Peyer's patch (tissue), 4 donors: Measurements from ENCODE around the gene PLEKHB2. TPM values are rescaled to one million over a fixed set of nuclear protein-coding genes. Genes with fewer than 3 reads are reported as not detected.
A peak's percentile ranks its signal among the peaks of the same experiment; 100 is the strongest.

ENCODE experiments used
- DNase-seq, 3 donors: peaks; one replicate each; pipeline ENCODE4 v3.0.0-alpha.2; 2017 to 2019
- H3K27ac ChIP-seq, 4 donors: fragments of 200-600 bp; sonication (generic); one replicate each; pipeline ENCODE4 v1.5.1; 2016 to 2019
- H3K27me3 ChIP-seq, 2 donors: fragments of 200-600 bp; sonication (generic); one replicate each; pipeline ENCODE4 v1.5.1; 2019
- H3K36me3 ChIP-seq, 3 donors: fragments of 200-600 bp; sonication (generic); one replicate each; pipeline ENCODE4 v1.5.1; 2016 to 2019
- H3K4me1 ChIP-seq, 4 donors: fragments of 200-600 bp; sonication (generic); one replicate each; pipeline ENCODE4 v1.5.1; 2016 to 2019
- H3K4me3 ChIP-seq, 4 donors: fragments of 200-600 bp; sonication (generic); 1 replicate in 3 of 4; 2 replicates in 1 of 4; pipeline ENCODE4 v1.5.1; 2016 to 2019; ENCODE audit warnings: mild to moderate bottlenecking in 1 of 4
- H3K9me3 ChIP-seq, 4 donors: fragments of 200-600 bp; sonication (generic); one replicate each; pipeline ENCODE4 v1.5.1; 2016 to 2019; ENCODE audit warnings: mild to moderate bottlenecking in 1 of 4
- CTCF ChIP-seq, 6 experiments: fragments of 450-650 bp in 4 of 6; fragments of 200-600 bp in 2 of 6; sonication (generic) in 1 of 6; IDR thresholded peaks; one replicate each; pipeline ENCODE4 v1.5.1; 2017 to 2019; ENCODE audit warnings: antibody characterized with exemption in 6 of 6, mild to moderate bottlenecking in 3 of 6, moderate library complexity in 1 of 6
- POLR2A ChIP-seq, 2 donors: fragments of 450-650 bp; IDR thresholded peaks; one replicate each; pipeline ENCODE4 v1.5.1; 2017; ENCODE audit warnings: antibody characterized with exemption in 2 of 2, mild to moderate bottlenecking in 2 of 2, moderate library complexity in 2 of 2
- total RNA-seq, 4 donors: library from RNA; depleted of rRNA; stranded (reverse); fragments of >200 nt; gene quantifications; one replicate each; pipeline ENCODE4 v1.1.0, GENCODE V29; 2016

PLEKHB2 gene
- total RNA-seq, 4 donors from 2014 or later, result 35.5 to 150 (median 120) TPM

GRCh38 chr2:131093006-131093695, 12.0 kb upstream of the PLEKHB2 start, which contains the start of gene FAM168B:
TSS of gene FAM168B (minus strand) at chr2:131093460. CDS start at chr2:131082646, 10,814 bp downstream.
- peak; percentile 82 to 94 (median 94) for DNase-seq
- H3K4me1 ChIP-seq, result peaks cover 0 to 17% (median 0%) of the 10 kb centered on the region in 4 donors
- H3K9me3 ChIP-seq, result no peaks in the 10 kb centered on the region
- H3K27ac ChIP-seq, result peak within 1 kb of the TSS; percentile 96 to 100 (median 98)
- H3K27me3 ChIP-seq, result no peaks in the 10 kb centered on the region
- peak within 1 kb of the TSS; percentile 56 to 98 (median 87) for H3K4me3 ChIP-seq
- H3K36me3 ChIP-seq, result peaks cover 0 to 23% (median 0%) of the 10 kb centered on the region in 3 donors
- TF ChIP-seq CTCF (IDR thresholded peaks at IDR 0.05) (no peak), POLR2A (IDR thresholded peaks at IDR 0.05) (peak; percentile 80 to 94)

- TF ChIP-seq POLR2A (IDR thresholded peaks at IDR 0.05) (no peak), CTCF (IDR thresholded peaks at IDR 0.05) (no peak)
- H3K4me1 ChIP-seq, result peaks cover 0 to 17% (median 0%) of the 10 kb centered on the region in 4 donors
- H3K36me3 ChIP-seq, result peaks cover 0 to 16% (median 0%) of the 10 kb centered on the region in 3 donors
- H3K9me3 ChIP-seq, result no peaks in the 10 kb centered on the region
- peak overlapping the region; percentile 56 to 98 (median 87) for H3K4me3 ChIP-seq
- H3K27me3 ChIP-seq, result no peaks in the 10 kb centered on the region
- H3K27ac ChIP-seq, result peak overlapping the region; percentile 96 to 100 (median 98)
- peak in 2 of 3 donors; percentile 50 to 72 for DNase-seq
Measured at GRCh38 chr2:131093696-131094462, 11.3 kb upstream of the PLEKHB2 start.

GRCh38 chr2:131094463-131095281, 10.5 kb upstream of the PLEKHB2 start:
- no peaks in the 10 kb centered on the region for H3K27me3 ChIP-seq
- peaks cover 0 to 10% (median 0%) of the 10 kb centered on the region in 3 donors for H3K36me3 ChIP-seq
- H3K4me3 ChIP-seq, result peak overlapping the region in 2 of 4 donors; percentile 56 to 98
- H3K4me1 ChIP-seq, result peaks cover 0 to 17% (median 0%) of the 10 kb centered on the region in 4 donors
- no peaks in the 10 kb centered on the region for H3K9me3 ChIP-seq
- no peak for TF ChIP-seq POLR2A (IDR thresholded peaks at IDR 0.05)
- no peak for TF ChIP-seq CTCF (IDR thresholded peaks at IDR 0.05)
- H3K27ac ChIP-seq, result peak overlapping the region in 3 of 4 donors; percentile 3 to 100 (median 98)
- no peak for DNase-seq

DNA sequence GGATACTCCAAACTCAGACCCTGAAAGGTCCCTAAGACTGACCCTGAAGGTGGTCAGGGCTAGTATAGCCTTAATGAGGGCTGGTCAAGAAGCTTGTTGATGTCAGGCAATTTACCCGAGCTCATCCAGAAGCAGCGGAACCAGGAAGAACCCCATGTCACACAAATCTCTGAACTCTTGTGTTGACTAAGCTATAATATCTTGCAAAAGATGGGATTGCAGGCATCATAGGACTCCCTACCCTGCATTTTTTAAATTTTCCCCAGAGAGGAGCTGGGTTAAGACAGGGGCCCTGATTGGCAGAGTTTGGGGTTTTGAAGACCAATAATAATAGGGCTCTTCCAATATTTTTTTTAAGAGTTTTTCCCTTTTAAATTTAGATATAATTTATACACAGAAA, 2.0 kb upstream of the PLEKHB2 start:
- H3K9me3 ChIP-seq, result no peaks in the 10 kb centered on the region
- TF ChIP-seq POLR2A (IDR thresholded peaks at IDR 0.05) (no peak), CTCF (IDR thresholded peaks at IDR 0.05) (no peak)

More for the DNA sequence above, 2.0 kb upstream of the PLEKHB2 start:
- peaks cover 0 to 23% (median 10%) of the 10 kb centered on the region in 4 donors for H3K4me1 ChIP-seq
- H3K27me3 ChIP-seq, result no peaks in the 10 kb centered on the region
- DNase-seq, result no peak
- H3K27ac ChIP-seq, result no peak overlapping the region
- no peaks in the 10 kb centered on the region for H3K36me3 ChIP-seq
- H3K4me3 ChIP-seq, result no peak overlapping the region
